Heart left ventricle (tissue), 16 donors: ENCODE data around the gene OR10C1. TPM values are rescaled to one million over a fixed set of nuclear protein-coding genes. Genes with fewer than 3 reads are reported as not detected.

Experiments
- ATAC-seq, 4 donors: fragments of 200-7000 bp; cut with Tn5 transposase; one replicate each; pipeline ENCODE4 v1.9.1; 2020 to 2022; ENCODE audit warnings: moderate library complexity in 4 of 4, mild to moderate bottlenecking in 3 of 4, moderate number of reproducible peaks in 1 of 4
- DNase-seq, 5 donors: peaks; one replicate each; pipeline ENCODE4 v3.0.0-alpha.2; 2020
- H3K27ac ChIP-seq, 12 donors: fragments of 200-600 bp; sonication (generic) in 4 of 12; one replicate each; pipeline versions ENCODE4 v1.5.0 to v1.8.0; 2016 to 2022; ENCODE audit warnings: mild to moderate bottlenecking in 2 of 12
- H3K27me3 ChIP-seq, 9 donors: fragments of 200-600 bp; sonication (generic) in 2 of 9; one replicate each; pipeline versions ENCODE4 v1.5.1 to v1.8.0; 2016 to 2022; ENCODE audit warnings: mild to moderate bottlenecking in 3 of 9
- H3K36me3 ChIP-seq, 9 donors: fragments of 200-600 bp; sonication (generic) in 2 of 9; one replicate each; pipeline versions ENCODE4 v1.5.0 to v1.8.0; 2018 to 2022; ENCODE audit warnings: mild to moderate bottlenecking in 2 of 9
- H3K4me1 ChIP-seq, 12 donors: fragments of 200-600 bp; sonication (generic) in 4 of 12; one replicate each; pipeline versions ENCODE4 v1.5.0 to v1.8.0; 2016 to 2022; ENCODE audit warnings: mild to moderate bottlenecking in 3 of 12
- H3K4me3 ChIP-seq, 12 donors: fragments of 200-600 bp; sonication (generic) in 4 of 12; one replicate each; pipeline versions ENCODE4 v1.5.0 to v1.8.0; 2017 to 2022; ENCODE audit warnings: mild to moderate bottlenecking in 9 of 12, moderate library complexity in 4 of 12
- H3K9me3 ChIP-seq, 12 donors: fragments of 200-600 bp; sonication (generic) in 4 of 12; one replicate each; pipeline versions ENCODE4 v1.5.0 to v1.8.0; 2016 to 2022; ENCODE audit warnings: mild to moderate bottlenecking in 1 of 12
- CTCF ChIP-seq, 12 donors: fragments of 200-600 bp; sonication (generic) in 4 of 12; IDR thresholded peaks; one replicate each; pipeline versions ENCODE4 v1.5.0 to v1.8.0; 2018 to 2022; ENCODE audit warnings: antibody characterized with exemption in 12 of 12, mild to moderate bottlenecking in 5 of 12
- POLR2A ChIP-seq, 2 donors: fragments of 450-650 bp; IDR thresholded peaks; one replicate each; pipeline ENCODE4 v1.6.1; 2017; ENCODE audit warnings: antibody characterized with exemption in 2 of 2, mild to moderate bottlenecking in 2 of 2, moderate library complexity in 2 of 2
- WGBS, 4 donors: extraction: QIAGEN DNeasy Blood & Tissue Kit in 2 of 4; methylation state at CpG; one replicate each; pipeline versions ENCODE4 v1.1.5 to v1.1.7; 2013 to 2018; 5-methylcytosine and 5-hydroxymethylcytosine counted together
- intact Hi-C, 10 donors: fragments of 100-400 bp; cut with DNase I; formaldehyde crosslinking; loops; one replicate each; pipeline versions ENCODE4 v1.11.1 to v1.14.2; 2022
- long read RNA-seq, 3 donors: library from polyadenylated mRNA; unstranded; transcript quantifications; one replicate each; pipeline ENCODE4 v2.0.0, GENCODE V29; 2020 to 2021
- polyA plus RNA-seq, 2 donors: library from polyadenylated mRNA; stranded (reverse); fragments of 200-250 nt; gene quantifications; one replicate each; pipeline ENCODE4 v1.2.3, GENCODE V29; 2013
- total RNA-seq, 9 donors: library from RNA; depleted of rRNA in 2 of 9; stranded (reverse); fragments of >200 nt in 2 of 9; fragmentation: NEBNext Ultra II Directional in 3 of 9; extraction: Animal tissue kit (Norgen Biotek cat#: 25700) in 3 of 9; gene quantifications; one replicate each; pipeline versions ENCODE4 v1.1.0 to v1.2.4, GENCODE V29; 2016 to 2023
- donor health status: ischemic (EF 13 %, LVEDD 7.1; RV severe dilation, severe dysfunction).
- donor health status: healthy with polysubstance abuse.
- donor health status: DM: no; HTN: yes; CAD: no.
- donor health status: DM: no; HTN: no; CAD: no.
- donor health status: ischemic (EF 25% LVEDD 6.9; RV normal size, moderate dysfunction).
- donor health status: ischemic (EF 25% LVEDD 5.7; RV mildly dilated, moderate dysfunction).
- donor health status: healthy.
- donor health status: DM: yes; HTN: yes; CAD: no.
- donor health status: ischemic (EF 35%, LVEDD 5.7; RV mildly dilated, moderate dysfunction).
- donor health status: nonischemic (EF 11% LVEDD 7.7; RV severe dilation, severe dysfunction).
- donor health status: DM: yes; HTN: yes; CAD: no.
- donor health status: PGD.
- donor health status: ischemic (EF 29% LVEDD 5.4; RV normal size, mild dysfunction).
- donor health status: nonischemic (EF 23%, LVEDD 6.1; RV moderate dilation, normal function).

OR10C1 gene
- not detected for total RNA-seq
- not detected for polyA plus RNA-seq
- long read RNA-seq, donor 1: 0 reads
- long read RNA-seq, donor 2: 0 reads
- long read RNA-seq, donor 3: 0 reads

GRCh38 chr6:29439006-29439405, at the start of gene OR10C1:
Gene OR10C1 (plus strand): TSS chr6:29439306. CDS start chr6:29440016, 710 bp downstream.
- no peak within 1 kb of the TSS for H3K27ac ChIP-seq
- TF ChIP-seq POLR2A (IDR thresholded peaks at IDR 0.05) (no peak), CTCF (IDR thresholded peaks at IDR 0.05) (no peak)
- no peaks in the 10 kb centered on the region for H3K36me3 ChIP-seq
- H3K9me3 ChIP-seq: no peaks in the 10 kb centered on the region
- intact Hi-C loops: no loop called here
- H3K4me1 ChIP-seq: no peaks in the 10 kb centered on the region
- no peak within 1 kb of the TSS for H3K4me3 ChIP-seq
- DNase-seq (no peak), ATAC-seq (no peak)
- peaks cover 0 to 5% (median 0%) of the 10 kb centered on the region in 9 donors for H3K27me3 ChIP-seq

- peaks cover 0 to 9% (median 0%) of the 10 kb centered on the region in 9 donors for H3K27me3 ChIP-seq
- DNase-seq (no peak), ATAC-seq (no peak)
- intact Hi-C loops: no loop called here
- no peaks in the 10 kb centered on the region for H3K36me3 ChIP-seq
- H3K4me3 ChIP-seq: no peak within 1 kb of the TSS
- H3K4me1 ChIP-seq: no peaks in the 10 kb centered on the region
- no peak for TF ChIP-seq CTCF (IDR thresholded peaks at IDR 0.05)
- H3K27ac ChIP-seq: no peak within 1 kb of the TSS
- no peaks in the 10 kb centered on the region for H3K9me3 ChIP-seq
Measured at GRCh38 chr6:29395331-29395730, 43.8 kb upstream of the OR10C1 start, which contains the start of gene OR12D2. Gene OR12D2 (plus strand): TSS chr6:29395631. CDS start chr6:29396700, 1,069 bp downstream.

GRCh38 chr6:29399525-29399924, 39.6 kb upstream of the OR10C1 start:
- Histone ChIP-seq H3K27ac (no peak overlapping the region), H3K9me3 (no peaks in the 10 kb centered on the region), H3K27me3 (peaks cover 0 to 11% (median 0%) of the 10 kb centered on the region in 9 donors), H3K4me3 (no peak overlapping the region), H3K36me3 (no peaks in the 10 kb centered on the region), H3K4me1 (no peaks in the 10 kb centered on the region)
- DNase-seq (no peak), ATAC-seq (no peak)
- intact Hi-C loops: no loop called here
- no peak for TF ChIP-seq POLR2A (IDR thresholded peaks at IDR 0.05)
- no peak for TF ChIP-seq CTCF (IDR thresholded peaks at IDR 0.05)
- 50 to 79% (median 61%) methylated on average over 2 of the region's 2 CpGs for WGBS, 4 donors

GRCh38 chr6:29403801-29404200, 35.3 kb upstream of the OR10C1 start:
- Histone ChIP-seq H3K36me3 (no peaks in the 10 kb centered on the region), H3K4me1 (no peaks in the 10 kb centered on the region), H3K27ac (no peak overlapping the region), H3K27me3 (peaks cover 0 to 7% (median 0%) of the 10 kb centered on the region in 9 donors), H3K4me3 (no peak overlapping the region), H3K9me3 (peaks cover 0 to 10% (median 0%) of the 10 kb centered on the region in 12 donors)
- intact Hi-C loops: no loop called here
- 44 to 89% (median 71%) methylated on average over 1 of the region's 1 CpG for WGBS, 4 donors
- ATAC-seq (no peak), DNase-seq (no peak)
- TF ChIP-seq POLR2A (IDR thresholded peaks at IDR 0.05) (no peak), CTCF (IDR thresholded peaks at IDR 0.05) (no peak)
